ENCODE data around the gene EXOSC7. TPM values are rescaled to one million over a fixed set of nuclear protein-coding genes. Genes with fewer than 3 reads are reported as not detected.

The EXOSC7 gene
- polyA plus RNA-seq, 1 of the 3 experiments (the other 2 are of a cell fraction) = 83.5 TPM

GRCh38 chr3:44952689-44953088 is 23.4 kb upstream of the EXOSC7 start:
- DNase-seq = no peak
- 98% methylated on average over 3 of the region's 3 CpGs for WGBS (ENCODE audit: low lambda C conversion rate)
- H2AFZ ChIP-seq (ENCODE audit: low read depth) = no peak overlapping the region

GRCh38 chr3:44954304-44954703 is 21.7 kb upstream of the EXOSC7 start:
- H3K4me2 ChIP-seq = no peak overlapping the region
- WGBS (ENCODE audit: low lambda C conversion rate) = 96% methylated on average over 5 of the region's 5 CpGs
- ChIA-PET CTCF (no interaction called here), POLR2A (no interaction called here)
- H3F3A ChIP-seq (replicated peaks; ENCODE audit: insufficient read depth) = no peaks in the 10 kb centered on the region
- no peaks in the 10 kb centered on the region for H3K9me3 ChIP-seq
- peaks cover 0 to 20% of the 10 kb centered on the region in 2 experiments; a peak in 2 of 4 replicates for H3K4me1 ChIP-seq (ENCODE audit: control insufficient read depth in 1 of 2, insufficient read depth in 2 of 2, low read depth in 1 of 2, low read length in 1 of 2)
- no peak overlapping the region for H3K9ac ChIP-seq
- DNase-seq = no peak
- H2AFZ ChIP-seq (ENCODE audit: low read depth) = no peak overlapping the region
- no peaks in the 10 kb centered on the region for H3K27me3 ChIP-seq (ENCODE audit: insufficient read depth)
- no peak overlapping the region for H3K4me3 ChIP-seq (ENCODE audit: low read depth in 2 of 2, low read length in 1 of 2)
- no peaks in the 10 kb centered on the region; the same call in none of the 2 replicates for H3K79me2 ChIP-seq (ENCODE audit: insufficient read depth)
- H3K36me3 ChIP-seq (replicated peaks in 1 of 2; ENCODE audit: control insufficient read depth in 1 of 2, insufficient read depth in 2 of 2, low read length in 1 of 2) = peaks cover 4 to 26% of the 10 kb centered on the region in 2 experiments
- no peak overlapping the region for H3K27ac ChIP-seq (ENCODE audit: low read depth in 2 of 2, low read length in 1 of 2)
- H4K20me1 ChIP-seq (ENCODE audit: insufficient read depth) = 0 out of 2 replicates have a peak, but pooled peaks cover 1% of the 10 kb centered on the region
- H3K9me2 ChIP-seq = no peaks in the 10 kb centered on the region
- TF ChIP-seq TEAD4 (IDR thresholded peaks at IDR 0.05; ENCODE audit: borderline replicate concordance, insufficient read depth) (no peak), IRF3 (IDR thresholded peaks at IDR 0.05; ENCODE audit: low read depth, low read length) (no peak), ZBTB33 (IDR thresholded peaks at IDR 0.05; ENCODE audit: borderline replicate concordance, low read depth) (no peak), TCF12 (IDR thresholded peaks at IDR 0.05) (no peak), USF1 (IDR thresholded peaks at IDR 0.05; ENCODE audit: borderline replicate concordance, low read depth) (no peak), MAX (IDR thresholded peaks at IDR 0.05; ENCODE audit: low read depth) (no peak), SMC3 (IDR thresholded peaks at IDR 0.05; ENCODE audit: low read depth, low read length) (no peak), FOXJ3 (CRISPR knock-in tag; IDR thresholded peaks at IDR 0.05) (no peak), REST (IDR thresholded peaks at IDR 0.05; ENCODE audit: low read depth, low read length) (no peak), ELF1 (IDR thresholded peaks at IDR 0.05) (no peak), FOSL2 (IDR thresholded peaks at IDR 0.05; ENCODE audit: borderline replicate concordance, low read depth) (no peak), MXI1 (IDR thresholded peaks at IDR 0.05; ENCODE audit: low read depth, low read length) (no peak), POLR2AphosphoS5 (IDR thresholded peaks at IDR 0.05; ENCODE audit: low read depth, low read length) (no peak), TAF1 (IDR thresholded peaks at IDR 0.05; ENCODE audit: borderline replicate concordance, low read depth, low read length) (no peak), USF2 (IDR thresholded peaks at IDR 0.05; ENCODE audit: borderline replicate concordance, low read depth, low read length) (no peak), JUND (IDR thresholded peaks at IDR 0.05) (no peak)

More at GRCh38 chr3:44952689-44953088, 23.4 kb upstream of the EXOSC7 start:
- Histone ChIP-seq H4K20me1 (ENCODE audit: insufficient read depth) (no peaks in the 10 kb centered on the region), H3K27ac (ENCODE audit: low read depth in 2 of 2, low read length in 1 of 2) (no peak overlapping the region), H3K4me1 (ENCODE audit: control insufficient read depth in 1 of 2, insufficient read depth in 2 of 2, low read depth in 1 of 2, low read length in 1 of 2) (peaks cover 0 to 6% of the 10 kb centered on the region in 2 experiments; a peak in 2 of 4 replicates), H3K9me3 (no peaks in the 10 kb centered on the region), H3K79me2 (ENCODE audit: insufficient read depth) (no peaks in the 10 kb centered on the region; the same call in none of the 2 replicates), H3K9me2 (no peaks in the 10 kb centered on the region), H3K27me3 (ENCODE audit: insufficient read depth) (no peaks in the 10 kb centered on the region), H3K4me2 (no peak overlapping the region), H3K9ac (no peak overlapping the region), H3K4me3 (ENCODE audit: low read depth in 2 of 2, low read length in 1 of 2) (no peak overlapping the region), H3F3A (replicated peaks; ENCODE audit: insufficient read depth) (no peaks in the 10 kb centered on the region), H3K36me3 (replicated peaks in 1 of 2; ENCODE audit: control insufficient read depth in 1 of 2, insufficient read depth in 2 of 2, low read length in 1 of 2) (peaks cover 4 to 13% of the 10 kb centered on the region in 2 experiments)
- CTCF ChIA-PET = no interaction called here
- TF ChIP-seq MAX (IDR thresholded peaks at IDR 0.05; ENCODE audit: low read depth) (no peak), TAF1 (IDR thresholded peaks at IDR 0.05; ENCODE audit: borderline replicate concordance, low read depth, low read length) (no peak), FOXJ3 (CRISPR knock-in tag; IDR thresholded peaks at IDR 0.05) (no peak), RCOR1 (IDR thresholded peaks at IDR 0.05; ENCODE audit: low read length) (no peak), JUND (IDR thresholded peaks at IDR 0.05) (no peak), TCF12 (IDR thresholded peaks at IDR 0.05) (no peak)
- POLR2A ChIA-PET = no interaction called here
